ENCODE measurements around the gene MEF2A.

Gene MEF2A

DNA sequence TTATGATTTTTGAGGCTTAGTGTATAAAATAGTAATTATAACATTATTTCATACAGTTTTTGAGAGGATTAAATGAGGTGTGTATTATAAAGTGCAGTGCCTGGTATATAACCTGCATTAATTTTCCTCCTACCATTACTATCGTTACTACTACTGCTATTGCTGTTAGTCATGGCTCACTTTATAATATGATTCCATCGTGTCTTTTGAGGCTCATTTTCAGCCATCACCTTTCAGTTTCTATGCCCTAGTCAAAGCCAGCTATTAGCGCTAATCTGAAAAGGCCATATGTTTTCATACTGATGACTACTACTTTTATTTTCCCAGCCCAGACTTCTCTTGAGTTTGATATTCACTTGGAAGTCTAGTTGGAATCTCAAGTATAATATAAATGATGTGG is 5.5 kb downstream of the MEF2A start (continued):
- TF ChIP-seq, protein P1, sequence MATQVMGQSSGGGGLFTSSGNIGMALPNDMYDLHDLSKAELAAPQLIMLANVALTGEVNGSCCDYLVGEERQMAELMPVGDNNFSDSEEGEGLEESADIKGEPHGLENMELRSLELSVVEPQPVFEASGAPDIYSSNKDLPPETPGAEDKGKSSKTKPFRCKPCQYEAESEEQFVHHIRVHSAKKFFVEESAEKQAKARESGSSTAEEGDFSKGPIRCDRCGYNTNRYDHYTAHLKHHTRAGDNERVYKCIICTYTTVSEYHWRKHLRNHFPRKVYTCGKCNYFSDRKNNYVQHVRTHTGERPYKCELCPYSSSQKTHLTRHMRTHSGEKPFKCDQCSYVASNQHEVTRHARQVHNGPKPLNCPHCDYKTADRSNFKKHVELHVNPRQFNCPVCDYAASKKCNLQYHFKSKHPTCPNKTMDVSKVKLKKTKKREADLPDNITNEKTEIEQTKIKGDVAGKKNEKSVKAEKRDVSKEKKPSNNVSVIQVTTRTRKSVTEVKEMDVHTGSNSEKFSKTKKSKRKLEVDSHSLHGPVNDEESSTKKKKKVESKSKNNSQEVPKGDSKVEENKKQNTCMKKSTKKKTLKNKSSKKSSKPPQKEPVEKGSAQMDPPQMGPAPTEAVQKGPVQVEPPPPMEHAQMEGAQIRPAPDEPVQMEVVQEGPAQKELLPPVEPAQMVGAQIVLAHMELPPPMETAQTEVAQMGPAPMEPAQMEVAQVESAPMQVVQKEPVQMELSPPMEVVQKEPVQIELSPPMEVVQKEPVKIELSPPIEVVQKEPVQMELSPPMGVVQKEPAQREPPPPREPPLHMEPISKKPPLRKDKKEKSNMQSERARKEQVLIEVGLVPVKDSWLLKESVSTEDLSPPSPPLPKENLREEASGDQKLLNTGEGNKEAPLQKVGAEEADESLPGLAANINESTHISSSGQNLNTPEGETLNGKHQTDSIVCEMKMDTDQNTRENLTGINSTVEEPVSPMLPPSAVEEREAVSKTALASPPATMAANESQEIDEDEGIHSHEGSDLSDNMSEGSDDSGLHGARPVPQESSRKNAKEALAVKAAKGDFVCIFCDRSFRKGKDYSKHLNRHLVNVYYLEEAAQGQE (tag by site-specific recombination; IDR thresholded peaks at IDR 0.05) = no peak
- TF ChIP-seq OVOL3 (tag by site-specific recombination; IDR thresholded peaks at IDR 0.05) (no peak), HOXC10 (CRISPR knock-in tag; IDR thresholded peaks at IDR 0.05) (no peak), ZNF701 (tag by site-specific recombination; IDR thresholded peaks at IDR 0.05) (no peak), ZNF311 (tag by site-specific recombination; IDR thresholded peaks at IDR 0.05; ENCODE audit: borderline replicate concordance) (no peak), ZNF239 (tag by site-specific recombination; IDR thresholded peaks at IDR 0.05) (no peak), ZNF596 (tag by site-specific recombination; IDR thresholded peaks at IDR 0.05) (no peak), ZNF777 (tag by site-specific recombination; IDR thresholded peaks at IDR 0.05; ENCODE audit: borderline replicate concordance) (no peak)
- TF ChIP-seq, protein P2, sequence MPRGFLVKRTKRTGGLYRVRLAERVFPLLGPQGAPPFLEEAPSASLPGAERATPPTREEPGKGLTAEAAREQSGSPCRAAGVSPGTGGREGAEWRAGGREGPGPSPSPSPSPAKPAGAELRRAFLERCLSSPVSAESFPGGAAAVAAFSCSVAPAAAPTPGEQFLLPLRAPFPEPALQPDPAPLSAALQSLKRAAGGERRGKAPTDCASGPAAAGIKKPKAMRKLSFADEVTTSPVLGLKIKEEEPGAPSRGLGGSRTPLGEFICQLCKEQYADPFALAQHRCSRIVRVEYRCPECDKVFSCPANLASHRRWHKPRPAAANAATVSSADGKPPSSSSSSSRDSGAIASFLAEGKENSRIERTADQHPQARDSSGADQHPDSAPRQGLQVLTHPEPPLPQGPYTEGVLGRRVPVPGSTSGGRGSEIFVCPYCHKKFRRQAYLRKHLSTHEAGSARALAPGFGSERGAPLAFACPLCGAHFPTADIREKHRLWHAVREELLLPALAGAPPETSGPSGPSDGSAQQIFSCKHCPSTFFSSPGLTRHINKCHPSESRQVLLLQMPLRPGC (tag by site-specific recombination; IDR thresholded peaks at IDR 0.05) = no peak

DNA sequence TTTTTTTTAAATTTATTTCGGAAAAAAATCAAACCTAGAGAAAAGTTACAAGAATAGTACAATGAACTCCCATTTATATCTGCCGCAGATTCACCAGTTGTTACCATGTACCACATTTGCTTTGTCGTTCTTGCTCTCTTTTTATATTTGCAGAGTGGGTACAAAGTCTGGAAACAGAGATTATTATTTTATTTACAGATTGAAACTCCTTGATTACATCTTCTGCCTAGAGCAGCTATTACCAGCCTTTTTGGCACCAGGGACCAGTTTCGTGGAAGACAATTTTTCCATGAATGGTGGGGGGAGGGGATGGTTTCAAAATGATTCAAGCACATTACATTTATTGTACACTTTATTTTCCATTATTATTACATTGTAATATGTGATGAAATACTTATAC is 8.3 kb downstream of the MEF2A start:
- Histone ChIP-seq H3K36me3 (ENCODE audit: control insufficient read depth in 2 of 2, insufficient read depth in 1 of 2, low read length in 2 of 2) (no peaks in the 10 kb centered on the region), H3K27ac (ENCODE audit: extremely low read depth, low read depth, low read length) (no peak overlapping the region), H3K9me3 (ENCODE audit: control insufficient read depth, insufficient read depth, low read depth, low read length) (no peaks in the 10 kb centered on the region), H3K4me3 (ENCODE audit: low read depth, low read length) (no peak overlapping the region), H3K4me1 (ENCODE audit: control insufficient read depth, insufficient read depth, low read length) (peaks cover 11% of the 10 kb centered on the region)
- CTCF ChIA-PET = interaction anchor here (0.7 to 0.8 kb wide), 2 partner anchors 130 to 350 kb away, joined by 3 to 5 read pairs; no protein-coding TSS in a partner anchor
- no peak for TF ChIP-seq ZNF24 (tag by site-specific recombination; IDR thresholded peaks at IDR 0.05)
- no peak for TF ChIP-seq ZNF146 (tag by site-specific recombination; IDR thresholded peaks at IDR 0.05)
- no peak for TF ChIP-seq ZNF473 (tag by site-specific recombination; IDR thresholded peaks at IDR 0.05)
- no peak for TF ChIP-seq KLF8 (tag by site-specific recombination; IDR thresholded peaks at IDR 0.05)
- no peak for TF ChIP-seq GLI2 (tag by site-specific recombination; IDR thresholded peaks at IDR 0.05; ENCODE audit: borderline replicate concordance, low read depth)
- TF ChIP-seq RBAK (tag by site-specific recombination; IDR thresholded peaks at IDR 0.05) = no peak
- POLR2A ChIA-PET = no interaction called here

DNA sequence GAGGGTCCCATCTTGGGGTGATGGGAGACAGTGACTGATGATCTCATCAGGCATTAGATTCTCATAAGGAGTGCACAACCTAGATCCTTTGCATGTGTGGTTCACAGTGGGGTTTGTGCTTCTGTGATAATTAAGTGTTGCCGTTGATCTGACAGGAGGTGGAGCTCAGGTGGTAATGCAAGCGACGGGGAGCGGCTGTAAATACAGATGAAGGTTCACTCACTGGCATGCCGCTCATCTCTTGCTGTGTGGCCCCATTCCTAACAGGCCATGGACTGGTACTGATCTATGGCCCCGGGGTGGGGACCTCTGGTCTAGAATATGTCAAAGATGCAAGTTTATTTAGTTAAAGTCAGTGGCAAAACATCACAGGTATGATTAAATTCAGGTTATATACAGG is 8.7 kb downstream of the MEF2A start:
- no peaks in the 10 kb centered on the region for H3K9me3 ChIP-seq (ENCODE audit: control insufficient read depth, insufficient read depth, low read depth, low read length)
- H3K36me3 ChIP-seq (ENCODE audit: control insufficient read depth in 2 of 2, insufficient read depth in 1 of 2, low read length in 2 of 2) = no peaks in the 10 kb centered on the region
- H3K27ac ChIP-seq (ENCODE audit: extremely low read depth, low read depth, low read length) = no peak overlapping the region
- ChIA-PET CTCF (interaction anchor here (0.8 kb wide), 1 partner anchor 130 kb away, joined by 5 read pairs; no protein-coding TSS in a partner anchor), POLR2A (no interaction called here)
- no peak overlapping the region for H3K4me3 ChIP-seq (ENCODE audit: low read depth, low read length)
- H3K4me1 ChIP-seq (ENCODE audit: control insufficient read depth, insufficient read depth, low read length) = peaks cover 8% of the 10 kb centered on the region
- TF ChIP-seq ZNF596 (tag by site-specific recombination; IDR thresholded peaks at IDR 0.05) = no peak
- peak; percentile 100 for TF ChIP-seq ZNF610 (tag by site-specific recombination; IDR thresholded peaks at IDR 0.05; ENCODE audit: borderline replicate concordance)
- no peak for TF ChIP-seq ZNF792 (tag by site-specific recombination; IDR thresholded peaks at IDR 0.05)
- TF ChIP-seq, protein P3, sequence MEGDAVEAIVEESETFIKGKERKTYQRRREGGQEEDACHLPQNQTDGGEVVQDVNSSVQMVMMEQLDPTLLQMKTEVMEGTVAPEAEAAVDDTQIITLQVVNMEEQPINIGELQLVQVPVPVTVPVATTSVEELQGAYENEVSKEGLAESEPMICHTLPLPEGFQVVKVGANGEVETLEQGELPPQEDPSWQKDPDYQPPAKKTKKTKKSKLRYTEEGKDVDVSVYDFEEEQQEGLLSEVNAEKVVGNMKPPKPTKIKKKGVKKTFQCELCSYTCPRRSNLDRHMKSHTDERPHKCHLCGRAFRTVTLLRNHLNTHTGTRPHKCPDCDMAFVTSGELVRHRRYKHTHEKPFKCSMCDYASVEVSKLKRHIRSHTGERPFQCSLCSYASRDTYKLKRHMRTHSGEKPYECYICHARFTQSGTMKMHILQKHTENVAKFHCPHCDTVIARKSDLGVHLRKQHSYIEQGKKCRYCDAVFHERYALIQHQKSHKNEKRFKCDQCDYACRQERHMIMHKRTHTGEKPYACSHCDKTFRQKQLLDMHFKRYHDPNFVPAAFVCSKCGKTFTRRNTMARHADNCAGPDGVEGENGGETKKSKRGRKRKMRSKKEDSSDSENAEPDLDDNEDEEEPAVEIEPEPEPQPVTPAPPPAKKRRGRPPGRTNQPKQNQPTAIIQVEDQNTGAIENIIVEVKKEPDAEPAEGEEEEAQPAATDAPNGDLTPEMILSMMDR (tag by site-specific recombination; IDR thresholded peaks at IDR 0.05) = no peak
- TF ChIP-seq ZNF48 (tag by site-specific recombination; IDR thresholded peaks at IDR 0.05) = no peak
- TF ChIP-seq KLF1 (tag by site-specific recombination; IDR thresholded peaks at IDR 0.05) = no peak
- TF ChIP-seq ZSCAN30 (tag by site-specific recombination; IDR thresholded peaks at IDR 0.05) = no peak
- peak; percentile 26; the same call in 1 of the 2 replicates for TF ChIP-seq MZF1 (tag by site-specific recombination; IDR thresholded peaks at IDR 0.05; ENCODE audit: borderline replicate concordance)
- TF ChIP-seq RBAK (tag by site-specific recombination; IDR thresholded peaks at IDR 0.05) = no peak
- TF ChIP-seq, protein P4, sequence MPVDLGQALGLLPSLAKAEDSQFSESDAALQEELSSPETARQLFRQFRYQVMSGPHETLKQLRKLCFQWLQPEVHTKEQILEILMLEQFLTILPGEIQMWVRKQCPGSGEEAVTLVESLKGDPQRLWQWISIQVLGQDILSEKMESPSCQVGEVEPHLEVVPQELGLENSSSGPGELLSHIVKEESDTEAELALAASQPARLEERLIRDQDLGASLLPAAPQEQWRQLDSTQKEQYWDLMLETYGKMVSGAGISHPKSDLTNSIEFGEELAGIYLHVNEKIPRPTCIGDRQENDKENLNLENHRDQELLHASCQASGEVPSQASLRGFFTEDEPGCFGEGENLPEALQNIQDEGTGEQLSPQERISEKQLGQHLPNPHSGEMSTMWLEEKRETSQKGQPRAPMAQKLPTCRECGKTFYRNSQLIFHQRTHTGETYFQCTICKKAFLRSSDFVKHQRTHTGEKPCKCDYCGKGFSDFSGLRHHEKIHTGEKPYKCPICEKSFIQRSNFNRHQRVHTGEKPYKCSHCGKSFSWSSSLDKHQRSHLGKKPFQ (tag by site-specific recombination; IDR thresholded peaks at IDR 0.05) = no peak
- TF ChIP-seq GLI2 (tag by site-specific recombination; IDR thresholded peaks at IDR 0.05; ENCODE audit: borderline replicate concordance, low read depth) = no peak
- no peak for TF ChIP-seq GLI4 (tag by site-specific recombination; IDR thresholded peaks at IDR 0.05)
- TF ChIP-seq SP7 (tag by site-specific recombination; IDR thresholded peaks at IDR 0.05) = peak; percentile 39; the same call in 1 of the 2 replicates
- TF ChIP-seq ZBTB17 (tag by site-specific recombination; IDR thresholded peaks at IDR 0.05) = 0 out of 2 replicates have a peak, but pooled peaks have one; percentile 27
- TF ChIP-seq SCRT1 (tag by site-specific recombination; IDR thresholded peaks at IDR 0.05; ENCODE audit: borderline replicate concordance) = no peak

All from HEK293 (cell line).